ENCODE data around the gene OSTC. TPM values are rescaled to one million over a fixed set of nuclear protein-coding genes. Genes with fewer than 3 reads are reported as not detected.

Gene OSTC
- total and polyA plus RNA-seq, 9 of the 15 experiments (the other 6 are each of a cell fraction or from before 2014, with no cell fraction given), result 112 to 966 (median 235) TPM

GRCh38 chr4:108607079-108607815, 43.2 kb upstream of the OSTC start (continued):
- TF ChIP-seq KDM1A (IDR thresholded peaks at IDR 0.05) (no peak), ATF3 (IDR thresholded peaks at IDR 0.05) (peak; percentile 46; the same call in 1 of the 2 replicates), ATF3 (CRISPR knock-in tag; conservative IDR thresholded peaks at IDR 0.05) (no peak), RCOR1 (IDR thresholded peaks at IDR 0.05; ENCODE audit: borderline replicate concordance in 1 of 2, low read depth in 2 of 2, low read length in 2 of 2) (no peak), ZC3H11A (IDR thresholded peaks at IDR 0.05; ENCODE audit: low read depth, low read length) (no peak), ERF (CRISPR knock-in tag; IDR thresholded peaks at IDR 0.05) (no peak), SMARCC2 (IDR thresholded peaks at IDR 0.05; ENCODE audit: low read depth) (no peak), BRD4 (IDR thresholded peaks at IDR 0.05) (no peak), CBFA2T2 (conservative IDR thresholded peaks at IDR 0.05) (0 out of 2 replicates have a peak, but pooled peaks have one; percentile 14), BCOR (IDR thresholded peaks at IDR 0.05) (no peak), ZFP1 (CRISPR knock-in tag; IDR thresholded peaks at IDR 0.05) (no peak), IRF9 (tag; IDR thresholded peaks at IDR 0.05) (no peak), BRCA1 (IDR thresholded peaks at IDR 0.05) (no peak), BRCA1 (CRISPR knock-in tag; IDR thresholded peaks at IDR 0.05) (no peak), TAF9B (IDR thresholded peaks at IDR 0.05; ENCODE audit: partially characterized antibody) (no peak), CCNT2 (IDR thresholded peaks at IDR 0.05; ENCODE audit: borderline replicate concordance, extremely low read depth, insufficient read length, low read depth, low read length) (no peak), ZNF143 (CRISPR knock-in tag; IDR thresholded peaks at IDR 0.05) (no peak)
